ENCODE measurements around the gene CADM4. TPM values are rescaled to one million over a fixed set of nuclear protein-coding genes. Genes with fewer than 3 reads are reported as not detected.

Gene CADM4
- total and polyA plus RNA-seq, 9 of the 15 experiments (the other 6 are each of a cell fraction or from before 2014, with no cell fraction given), result 0.03 to 4.6 (median 1.3) TPM

DNA sequence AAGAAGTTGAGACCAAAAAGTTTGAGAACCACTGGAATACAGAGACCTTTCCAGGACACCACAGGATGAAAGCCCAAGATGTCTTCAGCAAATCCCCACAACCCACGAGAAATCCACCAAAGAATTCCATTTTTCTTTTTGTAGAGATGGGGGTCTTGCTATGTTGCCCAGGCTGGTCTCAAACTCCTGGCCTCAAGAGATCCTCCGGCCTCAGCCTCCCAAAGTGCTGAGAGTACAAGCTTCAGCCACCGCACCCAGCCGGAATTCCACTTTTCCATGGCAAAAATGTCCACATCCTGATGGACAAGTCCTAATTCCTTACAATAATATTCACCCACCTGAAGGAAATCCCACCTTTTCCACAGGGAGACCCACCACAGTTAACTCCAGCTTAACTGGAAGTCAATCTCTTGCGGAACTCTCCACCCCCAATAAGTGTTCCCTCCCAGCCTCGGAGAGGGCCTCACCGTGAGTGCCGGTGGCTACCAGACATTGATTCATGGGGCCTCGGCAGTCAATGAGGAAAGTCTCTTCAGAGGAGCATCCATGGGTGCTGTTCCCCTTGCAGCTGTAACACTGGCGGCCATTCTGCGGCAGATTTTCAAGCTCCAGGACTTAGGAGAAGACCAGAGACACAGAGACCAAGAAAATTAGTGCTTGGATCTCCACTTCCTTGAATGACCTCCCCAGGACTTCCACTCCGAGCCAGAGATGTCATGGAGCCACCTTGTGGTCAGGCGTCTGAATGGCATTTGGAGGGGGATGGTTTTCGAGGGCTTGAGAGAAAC, 12.3 kb upstream of the CADM4 start:
- H3K27ac ChIP-seq (ENCODE audit: extremely low read depth, low read depth, low read length), result peak overlapping the region; percentile 56
- H3K9ac ChIP-seq (ENCODE audit: insufficient read depth in 1 of 2, low read depth in 2 of 2, low read length in 2 of 2), result peak overlapping the region; percentile 53 to 87; a peak in 3 of 4 replicates
- in situ Hi-C loops (cut with MboI) (loop anchor here (5.0 kb wide), 2 partner anchors 95 to 205 kb away; no protein-coding TSS in a partner anchor), intact Hi-C loops (cut with micrococcal nuclease) (loop anchor here (1.0 to 10.0 kb wide), 3 partner anchors 55 to 207 kb away; partner anchors contain the start of genes IRGQ and ZNF576)
- H3K79me2 ChIP-seq (ENCODE audit: control insufficient read depth, insufficient read depth, low read length), result no peaks in the 10 kb centered on the region
- peak; percentile 96 for FAIRE-seq
- peaks cover 0 to 3% of the 10 kb centered on the region in 2 experiments; a peak in 1 of 5 replicates for H3K4me1 ChIP-seq (replicated peaks in 1 of 2; ENCODE audit: control insufficient read depth in 2 of 2, insufficient read depth in 2 of 2, low read length in 2 of 2)
- WGBS (ENCODE audit: insufficient coverage, low coverage, missing lambda C conversion rate), result 30% methylated on average over 14 of the region's 14 CpGs
- H3K36me3 ChIP-seq (ENCODE audit: control insufficient read depth, insufficient read depth, low read length), result peaks cover 27% of the 10 kb centered on the region; the same call in 2 of the 3 replicates
- H2AFZ ChIP-seq (ENCODE audit: low read depth, low read length), result peak overlapping the region; percentile 95
- ATAC-seq, result peak; percentile 98
- H3K9me1 ChIP-seq (ENCODE audit: control insufficient read depth, insufficient read depth, low read length), result no peaks in the 10 kb centered on the region
- no peaks in the 10 kb centered on the region for H4K20me1 ChIP-seq (replicated peaks; ENCODE audit: control insufficient read depth, insufficient read depth, low read length)
- H3K4me3 ChIP-seq, result peak overlapping the region; percentile 34
- H3K9me3 ChIP-seq (replicated peaks; ENCODE audit: control insufficient read depth, insufficient read depth, low read depth, low read length), result no peaks in the 10 kb centered on the region
- CTCF ChIA-PET (ENCODE audit: low intra/inter-chr PET ratio), result interaction anchor here (2.1 to 2.3 kb wide), 3 partner anchors 57 to 205 kb away, joined by 5 to 7 read pairs (median 6); partner anchors contain the start of gene IRGQ
- peak overlapping the region; percentile 82 for H3K4me2 ChIP-seq (ENCODE audit: insufficient read depth, low read length)
- POLR2A ChIA-PET, result interaction anchor here (0.6 to 1.0 kb wide), 5 partner anchors 17 to 936 kb away, joined by 3 to 6 read pairs (median 4); no protein-coding TSS in a partner anchor
- BruUV-seq (replicated peaks), result TSS peak; percentile 73
- H3K27me3 ChIP-seq (ENCODE audit: control insufficient read depth in 2 of 2, insufficient read depth in 2 of 2, low read length in 2 of 2), result no peaks in the 10 kb centered on the region
- DNase-seq (ENCODE audit: extremely low read depth in 1 of 4, low spot score in 3 of 4), result peak; percentile 66 to 89 (median 76)
- TF ChIP-seq, protein P1, sequence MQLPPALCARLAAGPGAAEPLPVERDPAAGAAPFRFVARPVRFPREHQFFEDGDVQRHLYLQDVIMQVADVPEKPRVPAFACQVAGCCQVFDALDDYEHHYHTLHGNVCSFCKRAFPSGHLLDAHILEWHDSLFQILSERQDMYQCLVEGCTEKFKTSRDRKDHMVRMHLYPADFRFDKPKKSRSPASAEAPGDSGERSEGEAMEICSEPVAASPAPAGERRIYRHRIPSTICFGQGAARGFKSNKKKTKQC (CRISPR knock-in tag; IDR thresholded peaks at IDR 0.05), result no peak
- TF ChIP-seq XRCC4 (IDR thresholded peaks at IDR 0.05; ENCODE audit: extremely low read depth, insufficient read depth, insufficient read length) (no peak), POLR2H (tag; IDR thresholded peaks at IDR 0.05; ENCODE audit: low read depth) (no peak), RFX1 (IDR thresholded peaks at IDR 0.05) (no peak), GABPB2 (CRISPR knock-in tag; conservative IDR thresholded peaks at IDR 0.05) (no peak), ZNF165 (CRISPR knock-in tag; IDR thresholded peaks at IDR 0.05; ENCODE audit: borderline replicate concordance) (no peak), ZNF24 (IDR thresholded peaks at IDR 0.05) (no peak)
- TF ChIP-seq, protein P2, sequence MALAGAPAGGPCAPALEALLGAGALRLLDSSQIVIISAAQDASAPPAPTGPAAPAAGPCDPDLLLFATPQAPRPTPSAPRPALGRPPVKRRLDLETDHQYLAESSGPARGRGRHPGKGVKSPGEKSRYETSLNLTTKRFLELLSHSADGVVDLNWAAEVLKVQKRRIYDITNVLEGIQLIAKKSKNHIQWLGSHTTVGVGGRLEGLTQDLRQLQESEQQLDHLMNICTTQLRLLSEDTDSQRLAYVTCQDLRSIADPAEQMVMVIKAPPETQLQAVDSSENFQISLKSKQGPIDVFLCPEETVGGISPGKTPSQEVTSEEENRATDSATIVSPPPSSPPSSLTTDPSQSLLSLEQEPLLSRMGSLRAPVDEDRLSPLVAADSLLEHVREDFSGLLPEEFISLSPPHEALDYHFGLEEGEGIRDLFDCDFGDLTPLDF (CRISPR knock-in tag; IDR thresholded peaks at IDR 0.05), result 0 out of 2 replicates have a peak, but pooled peaks have one; percentile 39
- TF ChIP-seq, protein P3, sequence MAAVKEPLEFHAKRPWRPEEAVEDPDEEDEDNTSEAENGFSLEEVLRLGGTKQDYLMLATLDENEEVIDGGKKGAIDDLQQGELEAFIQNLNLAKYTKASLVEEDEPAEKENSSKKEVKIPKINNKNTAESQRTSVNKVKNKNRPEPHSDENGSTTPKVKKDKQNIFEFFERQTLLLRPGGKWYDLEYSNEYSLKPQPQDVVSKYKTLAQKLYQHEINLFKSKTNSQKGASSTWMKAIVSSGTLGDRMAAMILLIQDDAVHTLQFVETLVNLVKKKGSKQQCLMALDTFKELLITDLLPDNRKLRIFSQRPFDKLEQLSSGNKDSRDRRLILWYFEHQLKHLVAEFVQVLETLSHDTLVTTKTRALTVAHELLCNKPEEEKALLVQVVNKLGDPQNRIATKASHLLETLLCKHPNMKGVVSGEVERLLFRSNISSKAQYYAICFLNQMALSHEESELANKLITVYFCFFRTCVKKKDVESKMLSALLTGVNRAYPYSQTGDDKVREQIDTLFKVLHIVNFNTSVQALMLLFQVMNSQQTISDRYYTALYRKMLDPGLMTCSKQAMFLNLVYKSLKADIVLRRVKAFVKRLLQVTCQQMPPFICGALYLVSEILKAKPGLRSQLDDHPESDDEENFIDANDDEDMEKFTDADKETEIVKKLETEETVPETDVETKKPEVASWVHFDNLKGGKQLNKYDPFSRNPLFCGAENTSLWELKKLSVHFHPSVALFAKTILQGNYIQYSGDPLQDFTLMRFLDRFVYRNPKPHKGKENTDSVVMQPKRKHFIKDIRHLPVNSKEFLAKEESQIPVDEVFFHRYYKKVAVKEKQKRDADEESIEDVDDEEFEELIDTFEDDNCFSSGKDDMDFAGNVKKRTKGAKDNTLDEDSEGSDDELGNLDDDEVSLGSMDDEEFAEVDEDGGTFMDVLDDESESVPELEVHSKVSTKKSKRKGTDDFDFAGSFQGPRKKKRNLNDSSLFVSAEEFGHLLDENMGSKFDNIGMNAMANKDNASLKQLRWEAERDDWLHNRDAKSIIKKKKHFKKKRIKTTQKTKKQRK (IDR thresholded peaks at IDR 0.05; ENCODE audit: borderline replicate concordance, low read depth, low read length), result no peak
- TF ChIP-seq, protein P4, sequence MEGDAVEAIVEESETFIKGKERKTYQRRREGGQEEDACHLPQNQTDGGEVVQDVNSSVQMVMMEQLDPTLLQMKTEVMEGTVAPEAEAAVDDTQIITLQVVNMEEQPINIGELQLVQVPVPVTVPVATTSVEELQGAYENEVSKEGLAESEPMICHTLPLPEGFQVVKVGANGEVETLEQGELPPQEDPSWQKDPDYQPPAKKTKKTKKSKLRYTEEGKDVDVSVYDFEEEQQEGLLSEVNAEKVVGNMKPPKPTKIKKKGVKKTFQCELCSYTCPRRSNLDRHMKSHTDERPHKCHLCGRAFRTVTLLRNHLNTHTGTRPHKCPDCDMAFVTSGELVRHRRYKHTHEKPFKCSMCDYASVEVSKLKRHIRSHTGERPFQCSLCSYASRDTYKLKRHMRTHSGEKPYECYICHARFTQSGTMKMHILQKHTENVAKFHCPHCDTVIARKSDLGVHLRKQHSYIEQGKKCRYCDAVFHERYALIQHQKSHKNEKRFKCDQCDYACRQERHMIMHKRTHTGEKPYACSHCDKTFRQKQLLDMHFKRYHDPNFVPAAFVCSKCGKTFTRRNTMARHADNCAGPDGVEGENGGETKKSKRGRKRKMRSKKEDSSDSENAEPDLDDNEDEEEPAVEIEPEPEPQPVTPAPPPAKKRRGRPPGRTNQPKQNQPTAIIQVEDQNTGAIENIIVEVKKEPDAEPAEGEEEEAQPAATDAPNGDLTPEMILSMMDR (IDR thresholded peaks at IDR 0.05 in 2 of 3, conservative IDR thresholded peaks at IDR 0.05 in 1 of 3; ENCODE audit: insufficient read depth in 2 of 3, low read depth in 1 of 3, low read length in 3 of 3), result peak; percentile 89 to 95 (median 91)
- TF ChIP-seq, protein P5, sequence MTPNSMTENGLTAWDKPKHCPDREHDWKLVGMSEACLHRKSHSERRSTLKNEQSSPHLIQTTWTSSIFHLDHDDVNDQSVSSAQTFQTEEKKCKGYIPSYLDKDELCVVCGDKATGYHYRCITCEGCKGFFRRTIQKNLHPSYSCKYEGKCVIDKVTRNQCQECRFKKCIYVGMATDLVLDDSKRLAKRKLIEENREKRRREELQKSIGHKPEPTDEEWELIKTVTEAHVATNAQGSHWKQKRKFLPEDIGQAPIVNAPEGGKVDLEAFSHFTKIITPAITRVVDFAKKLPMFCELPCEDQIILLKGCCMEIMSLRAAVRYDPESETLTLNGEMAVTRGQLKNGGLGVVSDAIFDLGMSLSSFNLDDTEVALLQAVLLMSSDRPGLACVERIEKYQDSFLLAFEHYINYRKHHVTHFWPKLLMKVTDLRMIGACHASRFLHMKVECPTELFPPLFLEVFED (CRISPR knock-in tag; conservative IDR thresholded peaks at IDR 0.05), result no peak
